Urinary bladder (tissue), 4 donors: ENCODE results near the gene MMP27. TPM values are rescaled to one million over a fixed set of nuclear protein-coding genes. Genes with fewer than 3 reads are reported as not detected.

Experiments
- DNase-seq: peaks from one replicate; pipeline ENCODE4 v3.0.0-alpha.2; 2015; ENCODE audit errors: extremely low spot score
- H3K27ac ChIP-seq: one replicate; pipeline ENCODE4 v1.5.1; 2013; ENCODE audit warnings: low read depth, mild to moderate bottlenecking, moderate library complexity
- H3K36me3 ChIP-seq: one replicate; pipeline ENCODE4 v1.6.1; 2013; ENCODE audit warnings: mild to moderate bottlenecking, moderate library complexity; ENCODE audit not compliant: insufficient read depth
- H3K4me1 ChIP-seq: one replicate; pipeline ENCODE4 v1.6.1; 2013; ENCODE audit warnings: mild to moderate bottlenecking, moderate library complexity; ENCODE audit not compliant: insufficient read depth
- H3K4me3 ChIP-seq: one replicate; pipeline ENCODE4 v1.5.1; 2013; ENCODE audit warnings: low read depth, low read length
- WGBS: extraction: QIAGEN DNeasy Blood & Tissue Kit; methylation state at CpG from one replicate; pipeline ENCODE4 v1.1.7; 2013; 5-methylcytosine and 5-hydroxymethylcytosine counted together
- polyA plus RNA-seq: library from polyadenylated mRNA; stranded (reverse); fragments of 200-250 nt; gene quantifications from one replicate; pipeline ENCODE4 v1.2.3, GENCODE V29; 2013
- total RNA-seq: library from RNA; depleted of rRNA; stranded (reverse); fragments of >200 nt; gene quantifications from one replicate; pipeline ENCODE4 v1.2.3, GENCODE V29; 2014
- donor health status: healthy with polysubstance abuse.
- donor health status: healthy.

The MMP27 gene
- total and polyA plus RNA-seq, 2 donors = 0.22 TPM; not detected in 1

GRCh38 chr11:102719620-102720277 is 14.2 kb upstream of the MMP27 start:
- H3K4me3 ChIP-seq = no peak overlapping the region
- WGBS = 76% methylated on average over 4 of the region's 4 CpGs
- DNase-seq = no peak
- no peak overlapping the region for H3K27ac ChIP-seq
- H3K36me3 ChIP-seq = no peaks in the 10 kb centered on the region
- H3K4me1 ChIP-seq = no peaks in the 10 kb centered on the region

DNA sequence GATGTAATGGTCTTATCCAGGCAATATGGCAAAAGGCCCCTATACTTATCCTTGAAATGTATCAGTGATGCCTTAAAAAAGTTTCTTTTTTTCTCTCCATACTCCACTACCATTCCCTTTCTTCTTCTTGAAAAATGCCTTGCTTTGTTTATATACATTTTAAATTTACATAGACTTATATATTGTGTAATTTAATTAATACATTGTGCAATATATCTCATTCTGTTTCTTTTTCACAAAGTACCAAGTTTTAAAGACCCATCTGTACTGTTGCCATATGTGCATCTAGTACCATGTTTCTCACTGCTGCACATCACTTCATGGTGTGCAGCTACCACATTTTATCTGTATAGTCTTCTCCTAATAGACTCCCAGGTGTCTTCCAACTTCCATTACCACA is 11.7 kb upstream of the MMP27 start:
- Histone ChIP-seq H3K36me3 (no peaks in the 10 kb centered on the region), H3K27ac (no peak overlapping the region), H3K4me3 (no peak overlapping the region), H3K4me1 (no peaks in the 10 kb centered on the region)
- DNase-seq = no peak

- Histone ChIP-seq H3K4me1 (no peaks in the 10 kb centered on the region), H3K27ac (no peak overlapping the region), H3K36me3 (no peaks in the 10 kb centered on the region), H3K4me3 (no peak overlapping the region)
- no peak for DNase-seq
- 94% methylated on average over 1 of the region's 1 CpG for WGBS
Measured at GRCh38 chr11:102716527-102716926, 11.0 kb upstream of the MMP27 start.

DNA sequence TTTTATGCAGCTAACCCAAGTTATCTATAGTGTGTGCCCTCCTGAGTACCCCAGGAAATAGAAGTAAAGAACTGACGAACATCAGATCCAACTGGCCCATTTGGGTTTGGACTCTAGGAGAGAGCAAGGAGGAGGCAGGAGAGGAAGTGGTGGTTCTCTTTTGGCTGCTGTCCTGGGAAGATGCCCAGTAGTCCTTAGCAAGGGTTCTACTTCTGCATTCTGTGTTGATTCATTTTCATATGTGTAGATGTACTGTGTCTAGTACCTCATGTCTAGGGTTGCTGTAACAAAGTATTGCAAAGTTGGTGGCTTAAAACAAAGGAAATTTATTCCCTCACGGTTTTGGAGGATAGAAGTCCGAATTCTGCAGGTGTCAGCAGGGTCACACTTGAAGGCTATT is 6.6 kb upstream of the MMP27 start:
- Histone ChIP-seq H3K4me1 (no peaks in the 10 kb centered on the region), H3K36me3 (no peaks in the 10 kb centered on the region), H3K27ac (no peak overlapping the region), H3K4me3 (no peak overlapping the region)
- 85% methylated on average over 3 of the region's 3 CpGs for WGBS
- no peak for DNase-seq

GRCh38 chr11:102709201-102709945 is 3.8 kb upstream of the MMP27 start:
- WGBS = 86% methylated on average over 2 of the region's 2 CpGs
- H3K36me3 ChIP-seq = no peaks in the 10 kb centered on the region

DNA sequence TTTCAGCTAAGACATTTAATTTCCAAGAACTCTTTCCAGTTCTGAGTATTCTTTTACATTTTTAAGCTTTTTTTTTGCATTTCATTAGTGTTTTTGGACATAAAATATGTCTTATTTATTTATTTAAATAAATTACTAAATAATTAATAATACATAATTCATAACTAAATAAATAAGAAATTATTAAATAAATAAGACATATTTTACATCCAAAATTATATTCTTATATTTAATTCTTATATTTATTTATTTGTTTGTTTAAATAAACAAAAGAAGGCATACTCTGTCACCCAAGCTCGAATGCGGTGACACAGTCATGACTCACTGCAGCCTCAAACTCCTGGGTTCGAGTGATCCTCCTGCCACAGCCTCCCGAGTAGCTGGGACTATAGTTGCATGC is 3.1 kb upstream of the MMP27 start:
- no peak for DNase-seq
- no peaks in the 10 kb centered on the region for H3K36me3 ChIP-seq
- H3K27ac ChIP-seq = no peak overlapping the region
- 81% methylated on average over 4 of the region's 4 CpGs for WGBS
- H3K4me3 ChIP-seq = no peak overlapping the region
- H3K4me1 ChIP-seq = no peaks in the 10 kb centered on the region

More at GRCh38 chr11:102709201-102709945, 3.8 kb upstream of the MMP27 start:
- DNase-seq = no peak
- Histone ChIP-seq H3K4me3 (no peak overlapping the region), H3K27ac (no peak overlapping the region), H3K4me1 (no peaks in the 10 kb centered on the region)

DNA sequence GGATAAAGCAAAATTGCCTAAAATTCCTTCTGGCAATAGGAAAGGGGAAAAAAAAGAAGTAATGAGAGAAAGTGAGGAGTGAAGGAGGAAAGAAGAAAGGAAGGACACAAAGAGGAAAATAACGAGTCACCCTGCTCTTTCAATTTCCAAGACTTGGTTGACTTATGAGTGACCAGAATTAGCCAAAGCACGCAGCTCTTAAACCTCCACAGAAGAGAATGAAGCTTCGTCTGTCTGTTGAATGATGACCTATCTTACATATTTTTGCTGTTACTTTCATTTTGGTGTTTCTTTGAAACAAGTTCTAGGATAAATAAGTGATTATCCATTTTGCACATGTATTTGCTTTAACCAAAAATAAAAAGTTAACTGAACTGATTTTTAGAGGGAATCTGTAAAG is 728 bp downstream of the MMP27 start:
- WGBS = 78% methylated on average over 3 of the region's 3 CpGs
- H3K4me3 ChIP-seq = no peak overlapping the region

DNA sequence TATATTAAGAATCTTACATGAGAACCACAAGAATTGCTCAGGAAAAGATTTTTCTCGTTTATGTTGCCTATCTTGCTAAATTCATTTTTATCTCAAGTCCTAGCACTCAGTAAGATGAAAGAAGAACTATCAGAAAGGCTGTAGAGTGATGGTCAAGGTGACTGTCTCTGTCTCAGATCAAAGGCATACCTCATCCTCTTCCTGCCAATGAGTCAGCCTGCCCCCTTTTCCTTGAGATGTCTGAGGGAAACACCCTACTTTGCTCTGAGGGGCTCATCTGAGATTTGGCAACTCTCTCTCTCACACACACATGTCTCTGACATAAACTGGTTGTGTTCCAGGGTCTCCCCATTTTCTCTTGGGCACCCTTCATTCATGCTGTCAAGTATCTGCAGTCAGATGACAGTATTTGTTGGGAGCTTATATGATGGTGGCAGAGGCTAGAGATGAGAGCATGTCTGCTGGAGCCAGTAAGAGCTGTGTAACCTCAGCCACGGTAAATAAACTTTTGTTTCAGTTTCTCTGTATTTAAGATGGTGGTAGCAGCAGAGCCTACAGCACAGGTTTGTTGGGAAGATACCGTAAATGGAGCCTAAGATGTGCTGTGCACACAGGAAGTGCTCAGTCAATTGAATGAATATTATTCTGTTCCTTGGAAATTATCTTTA is 1.6 kb downstream of the MMP27 start:
- H3K27ac ChIP-seq = no peak overlapping the region
- DNase-seq = no peak
- no peaks in the 10 kb centered on the region for H3K36me3 ChIP-seq
- no peaks in the 10 kb centered on the region for H3K4me1 ChIP-seq
- 91% methylated on average over 3 of the region's 3 CpGs for WGBS
- no peak overlapping the region for H3K4me3 ChIP-seq

More for the DNA sequence above, 728 bp downstream of the MMP27 start:
- no peak for DNase-seq
- Histone ChIP-seq H3K4me1 (no peaks in the 10 kb centered on the region), H3K36me3 (no peaks in the 10 kb centered on the region), H3K27ac (no peak overlapping the region)

DNA sequence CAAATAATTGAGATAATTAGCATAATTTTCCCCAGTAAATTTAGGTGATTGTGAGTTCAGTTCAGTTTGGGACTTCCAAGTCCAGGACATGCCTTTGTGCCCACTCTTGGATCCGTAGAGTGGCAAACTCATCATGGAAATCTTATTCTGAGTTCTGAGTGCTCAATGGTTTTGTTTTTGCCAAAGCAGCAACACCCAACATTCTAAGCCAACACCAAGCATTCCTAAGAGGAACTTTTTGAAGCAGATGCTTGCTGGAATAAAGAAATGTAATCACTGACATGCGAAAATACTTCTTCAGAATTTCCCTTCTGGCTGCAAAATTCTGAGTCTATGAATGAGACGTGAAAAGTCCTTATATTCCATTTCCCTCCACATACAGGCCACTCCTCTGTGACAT is 10.4 kb downstream of the MMP27 start:
- no peak overlapping the region for H3K27ac ChIP-seq
- 57% methylated on average over 3 of the region's 3 CpGs for WGBS
- no peak for DNase-seq

DNA sequence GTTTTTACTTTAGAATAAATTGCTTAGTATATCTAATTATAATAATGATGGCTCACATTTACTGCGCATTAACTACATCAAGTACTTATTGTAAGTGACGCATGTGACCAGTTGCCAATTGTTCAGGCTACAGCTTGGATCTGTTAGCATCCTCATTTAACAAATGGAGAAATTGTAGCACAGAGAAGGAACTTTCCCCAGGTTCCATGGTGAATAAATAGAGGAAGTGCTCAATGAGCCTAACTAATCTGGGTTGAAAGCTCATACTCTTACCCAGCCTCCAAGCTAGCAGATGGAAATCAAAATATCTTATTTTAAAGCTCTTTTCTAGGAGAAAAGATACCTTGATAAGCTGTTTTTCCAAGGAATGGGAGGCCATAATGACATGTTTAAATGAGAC is 19.8 kb downstream of the MMP27 start:
- H3K27ac ChIP-seq = no peak overlapping the region

More for the DNA sequence above, 10.4 kb downstream of the MMP27 start:
- no peak overlapping the region for H3K4me3 ChIP-seq
- H3K4me1 ChIP-seq = no peaks in the 10 kb centered on the region
- no peaks in the 10 kb centered on the region for H3K36me3 ChIP-seq

DNA sequence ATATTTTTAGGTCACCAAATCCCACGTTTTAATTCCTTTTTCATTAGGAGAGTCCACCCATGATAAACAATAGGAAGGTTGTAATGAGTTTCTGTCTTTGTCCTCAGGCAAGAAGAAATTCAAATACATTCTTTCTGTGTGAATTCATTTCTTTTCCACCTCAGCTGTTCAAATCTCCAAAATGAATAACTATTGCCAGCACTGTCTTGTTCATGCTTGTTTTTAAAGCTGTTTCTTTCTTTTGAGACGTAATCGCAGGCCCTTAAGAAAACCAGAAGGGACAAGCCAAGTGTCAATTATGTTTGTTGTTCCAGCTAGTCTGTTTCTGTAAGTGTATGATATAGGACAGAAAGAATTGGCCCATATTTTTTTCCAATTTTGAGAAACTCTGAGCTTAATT is 20.2 kb downstream of the MMP27 start:
- H3K4me3 ChIP-seq = no peak overlapping the region
- no peak for DNase-seq
- WGBS = 72% methylated on average over 3 of the region's 3 CpGs
- no peak overlapping the region for H3K27ac ChIP-seq
- no peaks in the 10 kb centered on the region for H3K36me3 ChIP-seq
- no peaks in the 10 kb centered on the region for H3K4me1 ChIP-seq

More for the DNA sequence above, 19.8 kb downstream of the MMP27 start:
- 96% methylated on average over 2 of the region's 2 CpGs for WGBS
- no peak for DNase-seq
- Histone ChIP-seq H3K4me3 (no peak overlapping the region), H3K36me3 (no peaks in the 10 kb centered on the region), H3K4me1 (no peaks in the 10 kb centered on the region)

- Histone ChIP-seq H3K27ac (no peak overlapping the region), H3K36me3 (no peaks in the 10 kb centered on the region), H3K4me3 (no peak overlapping the region), H3K4me1 (no peaks in the 10 kb centered on the region)
- no peak for DNase-seq
- WGBS = 55% methylated on average over 4 of the region's 4 CpGs
Measured at GRCh38 chr11:102683277-102683676, 22.3 kb downstream of the MMP27 start.

GRCh38 chr11:102680945-102681344 is 24.6 kb downstream of the MMP27 start:
- no peaks in the 10 kb centered on the region for H3K4me1 ChIP-seq
- DNase-seq = no peak
- 18% methylated on average over 1 of the region's 1 CpG for WGBS
- no peaks in the 10 kb centered on the region for H3K36me3 ChIP-seq
- H3K4me3 ChIP-seq = no peak overlapping the region
- H3K27ac ChIP-seq = no peak overlapping the region

DNA sequence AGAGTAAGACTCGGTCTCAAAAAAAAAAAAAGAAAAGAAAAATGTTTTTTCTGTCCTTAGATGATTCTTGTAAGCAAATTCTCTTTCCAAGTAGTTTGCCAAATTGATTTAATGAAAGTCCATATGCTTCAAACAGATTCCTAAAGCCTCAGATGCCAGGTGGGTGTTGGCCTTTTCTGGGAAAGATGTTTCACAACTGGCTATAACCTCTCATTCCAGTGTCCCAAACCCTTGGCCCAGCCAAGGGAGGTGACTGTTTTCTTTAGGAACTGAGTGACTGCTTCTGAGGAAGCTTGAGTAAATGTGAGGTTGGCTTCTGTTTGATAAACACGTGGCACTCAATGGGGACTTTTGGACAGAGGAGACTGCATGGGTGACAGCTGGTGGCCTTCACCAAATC is 27.5 kb downstream of the MMP27 start:
- Histone ChIP-seq H3K36me3 (no peaks in the 10 kb centered on the region), H3K27ac (no peak overlapping the region), H3K4me1 (no peaks in the 10 kb centered on the region), H3K4me3 (no peak overlapping the region)
- WGBS = 73% methylated on average over 2 of the region's 2 CpGs
- no peak for DNase-seq
